ENCODE measurements around the gene HIPK2. TPM values are rescaled to one million over a fixed set of nuclear protein-coding genes. Genes with fewer than 3 reads are reported as not detected.
A peak's percentile ranks its signal among the peaks of the same experiment; 100 is the strongest.

The HIPK2 gene
- total and polyA plus RNA-seq, 7 donors, result 2.4 to 15.7 (median 7.9) TPM

GRCh38 chr7:139725858-139726484 is 51.8 kb downstream of the HIPK2 start:
- WGBS, 2 donors, result 58 to 82% methylated on average over 6 of the region's 6 CpGs
- intact Hi-C loops (cut with DNase I), result no loop called here
- H3K27ac ChIP-seq, result peak overlapping the region in 2 of 4 donors; percentile 19 to 28

GRCh38 chr7:139725077-139725476 is 52.7 kb downstream of the HIPK2 start:
- no peak for TF ChIP-seq EP300 (IDR thresholded peaks at IDR 0.05)
- TF ChIP-seq POLR2A (IDR thresholded peaks at IDR 0.05), result no peak
- no peak for TF ChIP-seq POLR2AphosphoS5 (IDR thresholded peaks at IDR 0.05)
- TF ChIP-seq, protein P1, sequence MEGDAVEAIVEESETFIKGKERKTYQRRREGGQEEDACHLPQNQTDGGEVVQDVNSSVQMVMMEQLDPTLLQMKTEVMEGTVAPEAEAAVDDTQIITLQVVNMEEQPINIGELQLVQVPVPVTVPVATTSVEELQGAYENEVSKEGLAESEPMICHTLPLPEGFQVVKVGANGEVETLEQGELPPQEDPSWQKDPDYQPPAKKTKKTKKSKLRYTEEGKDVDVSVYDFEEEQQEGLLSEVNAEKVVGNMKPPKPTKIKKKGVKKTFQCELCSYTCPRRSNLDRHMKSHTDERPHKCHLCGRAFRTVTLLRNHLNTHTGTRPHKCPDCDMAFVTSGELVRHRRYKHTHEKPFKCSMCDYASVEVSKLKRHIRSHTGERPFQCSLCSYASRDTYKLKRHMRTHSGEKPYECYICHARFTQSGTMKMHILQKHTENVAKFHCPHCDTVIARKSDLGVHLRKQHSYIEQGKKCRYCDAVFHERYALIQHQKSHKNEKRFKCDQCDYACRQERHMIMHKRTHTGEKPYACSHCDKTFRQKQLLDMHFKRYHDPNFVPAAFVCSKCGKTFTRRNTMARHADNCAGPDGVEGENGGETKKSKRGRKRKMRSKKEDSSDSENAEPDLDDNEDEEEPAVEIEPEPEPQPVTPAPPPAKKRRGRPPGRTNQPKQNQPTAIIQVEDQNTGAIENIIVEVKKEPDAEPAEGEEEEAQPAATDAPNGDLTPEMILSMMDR (IDR thresholded peaks at IDR 0.05), result no peak
- Histone ChIP-seq H3K27ac (no peak overlapping the region), H3K4me1 (peaks cover 0 to 28% (median 27%) of the 10 kb centered on the region in 4 donors)

More at GRCh38 chr7:139725858-139726484, 51.8 kb downstream of the HIPK2 start:
- no peaks in the 10 kb centered on the region for H3K27me3 ChIP-seq
- peaks cover 0 to 33% (median 27%) of the 10 kb centered on the region in 4 donors for H3K4me1 ChIP-seq
- H3K36me3 ChIP-seq, result no peaks in the 10 kb centered on the region
- no peaks in the 10 kb centered on the region for H3K9me3 ChIP-seq
- no peak overlapping the region for H3K4me3 ChIP-seq
- DNase-seq, result no peak
- TF ChIP-seq EP300 (IDR thresholded peaks at IDR 0.05) (no peak), POLR2AphosphoS5 (IDR thresholded peaks at IDR 0.05) (no peak), POLR2A (IDR thresholded peaks at IDR 0.05) (no peak)
- TF ChIP-seq, protein P1 (IDR thresholded peaks at IDR 0.05), result no peak

DNA sequence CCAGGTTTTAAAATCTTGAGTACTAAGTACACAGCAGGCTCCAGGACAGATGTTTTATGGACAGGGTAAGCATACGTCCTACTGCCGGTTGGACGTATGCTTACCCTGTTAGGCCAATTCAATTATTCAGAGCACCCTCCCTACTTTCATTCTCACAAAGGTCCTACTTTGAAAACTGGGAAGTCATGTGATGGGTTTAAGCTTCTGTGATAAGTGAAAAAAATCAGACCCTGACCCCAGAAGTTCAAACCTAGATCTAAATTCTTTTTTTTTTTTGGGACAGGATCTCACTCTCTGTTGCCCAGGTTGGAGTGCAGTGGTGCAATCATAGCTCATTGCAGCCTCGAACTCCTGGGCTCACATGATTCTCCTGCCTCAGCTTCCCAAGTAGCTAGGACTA is 55.2 kb downstream of the HIPK2 start:
- peaks cover 0 to 28% (median 27%) of the 10 kb centered on the region in 4 donors for H3K4me1 ChIP-seq
- H3K36me3 ChIP-seq, result no peaks in the 10 kb centered on the region
- no peaks in the 10 kb centered on the region for H3K27me3 ChIP-seq
- WGBS, 2 donors, result 43 to 71% methylated on average over 4 of the region's 4 CpGs
- TF ChIP-seq EP300 (IDR thresholded peaks at IDR 0.05) (no peak), POLR2AphosphoS5 (IDR thresholded peaks at IDR 0.05) (no peak), POLR2A (IDR thresholded peaks at IDR 0.05) (no peak)
- TF ChIP-seq, protein P1 (IDR thresholded peaks at IDR 0.05), result no peak
- DNase-seq, result no peak
- no peak overlapping the region for H3K4me3 ChIP-seq
- no peaks in the 10 kb centered on the region for H3K9me3 ChIP-seq
- intact Hi-C loops (cut with DNase I), result no loop called here
- no peak overlapping the region for H3K27ac ChIP-seq

More at GRCh38 chr7:139725077-139725476, 52.7 kb downstream of the HIPK2 start:
- intact Hi-C loops (cut with DNase I), result no loop called here
- Histone ChIP-seq H3K36me3 (no peaks in the 10 kb centered on the region), H3K9me3 (no peaks in the 10 kb centered on the region), H3K27me3 (no peaks in the 10 kb centered on the region), H3K4me3 (no peak overlapping the region)
- 64 to 75% methylated on average over 6 of the region's 6 CpGs for WGBS, 2 donors
- no peak for DNase-seq

- whole genome bisulfite sequencing, 2 donors, result 31 to 60% methylated on average over 2 of the region's 2 CpGs
- TF ChIP-seq, protein P1 (IDR thresholded peaks at IDR 0.05), result no peak
- no peak for TF ChIP-seq POLR2AphosphoS5 (IDR thresholded peaks at IDR 0.05)
- no peak for TF ChIP-seq EP300 (IDR thresholded peaks at IDR 0.05)
- no peak for TF ChIP-seq POLR2A (IDR thresholded peaks at IDR 0.05)
- H3K4me1 ChIP-seq, result peaks cover 0 to 28% (median 27%) of the 10 kb centered on the region in 4 donors
- no peak for DNase-seq
- peaks cover 0 to 2% (median 1%) of the 10 kb centered on the region in 4 donors for H3K36me3 ChIP-seq
- peak overlapping the region in 1 of 4 donors; percentile 20 for H3K27ac ChIP-seq
- intact Hi-C loops (cut with DNase I), result no loop called here
- H3K9me3 ChIP-seq, result no peaks in the 10 kb centered on the region
- H3K4me3 ChIP-seq, result no peak overlapping the region
- H3K27me3 ChIP-seq, result no peaks in the 10 kb centered on the region
Observed at GRCh38 chr7:139721821-139722220, 56.0 kb downstream of the HIPK2 start.
